COLO668 (cell line): ENCODE results near the gene DARS1.
"Not testable (repeated sequence)": the region's sequence is repeated elsewhere in the genome, so short reads cannot be mapped to it uniquely, and the experiment has no call there.

Experiments used
- DNase-seq: peaks from one replicate; lab custom pipeline; 2025; ENCODE audit not compliant: unreplicated experiment; lab: John Stamatoyannopoulos, UW

DARS1 gene

DNA sequence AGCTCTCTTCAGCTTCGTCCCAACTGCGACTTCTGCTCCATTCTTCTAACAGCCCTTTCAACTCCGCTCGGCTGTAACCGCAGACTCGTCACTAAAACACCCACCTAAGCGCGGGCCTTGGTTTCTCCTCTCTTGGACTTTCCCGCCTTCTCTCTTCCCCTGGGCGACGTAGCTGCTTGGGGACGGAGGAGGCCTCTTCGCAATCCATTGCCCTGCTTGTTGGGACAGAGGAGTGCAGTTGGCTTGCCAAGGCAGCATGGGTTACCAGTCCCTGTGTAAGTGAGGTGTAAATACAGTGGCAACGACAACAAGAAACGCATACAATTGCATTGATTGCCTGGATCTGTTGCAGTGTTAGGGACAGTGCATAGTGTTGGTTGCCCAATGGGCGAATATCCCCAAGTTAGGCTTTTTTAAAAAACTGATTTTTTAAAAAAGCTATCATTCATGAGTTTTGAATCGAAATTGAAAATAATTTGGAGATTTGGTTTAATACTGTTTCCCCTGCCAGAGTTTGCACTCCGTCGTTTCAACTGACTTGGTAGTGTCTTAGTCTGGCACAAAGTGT, 484 bp upstream of the DARS1 start:
- no peak for DNase-seq

DNA sequence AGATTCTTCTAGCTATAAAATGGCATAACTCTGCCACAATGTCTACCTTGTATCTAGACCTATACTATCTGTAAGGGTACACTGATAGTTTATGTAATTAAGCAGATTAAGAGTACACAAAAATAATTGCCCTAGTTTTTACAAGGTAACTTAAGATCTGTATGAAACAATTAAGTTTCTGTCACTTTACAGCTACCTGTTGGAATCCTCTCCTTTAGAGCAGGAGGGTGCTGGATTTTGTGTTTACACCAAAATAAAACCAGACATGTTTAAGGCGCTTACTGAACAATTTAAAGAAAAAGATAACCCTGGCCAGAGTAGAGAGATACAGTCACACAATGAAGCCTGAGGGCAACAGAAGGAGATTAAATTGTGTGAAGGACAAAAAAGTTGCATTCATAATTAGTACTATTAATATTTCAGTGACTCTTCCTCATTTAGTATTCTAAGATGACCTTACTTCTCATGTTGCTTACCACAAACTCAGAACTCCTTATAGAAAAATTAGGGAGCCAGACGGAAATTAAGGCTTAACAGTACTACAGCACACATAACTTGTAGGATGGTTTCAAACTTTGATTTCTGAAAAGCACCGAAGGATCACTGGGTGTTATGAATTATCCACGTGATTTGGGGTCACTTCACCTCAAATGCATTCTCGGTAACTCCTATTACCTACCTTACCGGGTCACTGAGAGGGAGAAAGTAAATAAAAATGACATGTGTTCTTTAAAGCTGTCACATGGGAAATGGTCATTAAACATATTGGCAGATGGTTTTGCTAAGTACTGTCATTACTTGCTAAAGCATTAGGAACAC, 1.0 kb downstream of the DARS1 start:
- no peak for DNase-seq

DNA sequence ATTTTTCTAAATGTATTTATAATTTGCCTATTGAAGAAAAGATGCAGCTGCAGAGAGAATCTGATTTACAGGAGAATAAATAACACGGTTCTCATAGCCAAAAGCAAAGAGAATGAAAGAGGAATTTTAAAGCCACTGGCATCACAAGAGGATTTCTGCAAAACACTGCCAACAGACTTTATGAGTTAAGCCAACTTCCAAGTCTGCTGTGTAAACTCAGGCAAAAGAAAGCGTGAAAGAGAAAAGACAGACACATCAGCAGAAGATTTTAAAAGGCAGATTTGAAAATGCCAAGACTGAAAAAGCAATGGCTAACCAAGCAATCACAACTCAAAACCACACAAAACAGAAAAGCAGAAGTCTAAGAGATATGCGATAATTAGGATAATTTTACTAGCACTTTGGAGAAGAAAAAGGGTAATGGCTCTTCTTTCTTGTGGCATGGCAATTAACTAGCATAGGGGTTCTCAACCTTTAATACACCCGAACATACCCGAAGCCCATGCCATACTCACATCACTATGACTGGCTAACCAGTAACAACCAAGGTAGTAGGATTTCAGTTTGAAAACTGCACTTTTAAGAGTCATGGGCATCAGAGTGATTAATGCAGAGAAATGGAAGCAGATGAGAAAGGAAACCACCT, 4.9 kb downstream of the DARS1 start:
- DNase-seq = no peak

DNA sequence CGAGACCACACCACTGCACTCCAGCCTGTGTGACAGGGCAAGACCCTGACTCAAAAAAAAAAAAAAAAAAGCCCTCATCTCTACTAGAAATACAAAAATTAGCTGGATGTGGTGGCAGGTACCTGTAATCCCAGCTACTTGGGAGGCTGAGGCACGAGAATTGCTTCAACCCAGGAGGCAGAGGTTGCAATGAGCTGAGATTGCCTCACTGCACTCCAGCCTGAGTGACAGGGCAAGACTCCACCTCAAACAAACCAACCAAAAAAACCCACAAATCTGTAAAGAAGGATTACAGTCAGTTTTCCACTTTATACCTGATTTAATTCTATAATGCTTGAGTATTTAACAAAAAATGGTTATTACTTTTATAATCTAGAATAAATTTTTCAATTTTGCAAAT, 9.7 kb downstream of the DARS1 start:
- no peak for DNase-seq

DNA sequence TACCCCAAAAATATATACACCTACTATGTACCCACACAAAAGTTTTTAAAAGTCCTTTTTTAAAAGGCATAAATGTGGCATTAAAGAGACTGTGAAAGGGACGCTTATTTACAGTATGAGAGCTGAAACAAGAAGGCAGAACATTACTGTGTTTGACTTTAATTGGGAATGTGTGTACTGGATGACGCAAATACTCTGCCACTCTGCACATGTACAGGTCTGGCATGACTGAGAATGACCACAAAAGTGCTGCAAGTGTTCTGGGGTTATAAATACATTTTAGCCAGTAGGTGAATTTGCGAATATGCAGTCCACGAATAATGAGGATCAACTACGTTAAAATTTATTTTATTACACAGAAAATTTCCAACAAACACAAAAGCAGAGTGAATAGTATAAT, 11.4 kb downstream of the DARS1 start:
- DNase-seq = no peak

DNA sequence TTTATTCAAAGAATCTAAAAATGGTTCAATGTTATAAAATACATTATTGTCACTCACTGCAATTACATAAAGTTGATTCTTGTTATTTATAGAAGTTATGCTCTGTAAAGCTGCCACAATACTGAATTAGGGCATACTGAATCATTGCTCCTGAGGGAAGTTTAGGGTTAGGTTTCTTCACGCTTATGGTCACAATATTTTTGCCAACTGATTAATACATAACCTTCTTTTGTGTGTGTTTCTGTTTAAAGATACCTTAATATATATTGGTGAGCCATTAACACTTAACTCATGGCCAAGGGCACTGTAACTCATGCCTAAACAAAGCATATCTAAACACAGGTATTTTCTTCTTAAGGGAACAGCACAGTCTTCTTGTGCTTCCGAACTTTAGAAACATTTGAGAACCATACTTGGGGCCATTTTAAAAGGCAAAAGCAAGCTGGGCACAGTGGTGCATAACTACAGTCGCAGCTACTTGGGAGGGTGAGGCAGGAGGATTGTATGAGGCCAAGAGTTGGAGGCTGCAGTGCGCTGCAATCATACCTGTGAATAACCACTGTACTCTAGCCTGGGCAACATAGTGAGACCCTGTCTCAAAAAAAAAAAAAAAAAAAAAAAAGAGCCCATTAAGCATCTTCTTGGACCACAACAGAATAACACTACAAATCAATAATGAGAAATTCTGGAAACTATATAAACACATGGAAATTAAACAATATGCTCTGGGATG, 15.6 kb downstream of the DARS1 start:
- DNase-seq = no peak

DNA sequence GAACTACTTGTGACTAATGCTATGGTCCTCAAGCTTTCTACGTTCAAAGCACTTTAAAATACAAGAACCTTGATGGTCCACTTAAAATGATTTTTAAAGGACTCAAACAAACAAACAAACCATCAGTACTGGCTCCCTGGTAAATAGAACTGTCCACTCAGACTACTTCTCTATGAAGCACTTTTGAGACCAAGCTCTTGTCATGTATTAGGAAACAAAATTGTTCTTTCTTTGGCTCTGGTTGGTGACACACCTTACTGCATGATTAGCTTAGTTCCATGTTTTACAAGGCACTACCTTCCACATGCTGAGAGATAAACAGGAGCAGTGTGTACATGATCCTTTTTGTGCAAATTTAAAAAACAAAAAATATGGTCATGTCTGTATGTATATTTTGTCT, 19.7 kb downstream of the DARS1 start:
- no peak for DNase-seq

DNA sequence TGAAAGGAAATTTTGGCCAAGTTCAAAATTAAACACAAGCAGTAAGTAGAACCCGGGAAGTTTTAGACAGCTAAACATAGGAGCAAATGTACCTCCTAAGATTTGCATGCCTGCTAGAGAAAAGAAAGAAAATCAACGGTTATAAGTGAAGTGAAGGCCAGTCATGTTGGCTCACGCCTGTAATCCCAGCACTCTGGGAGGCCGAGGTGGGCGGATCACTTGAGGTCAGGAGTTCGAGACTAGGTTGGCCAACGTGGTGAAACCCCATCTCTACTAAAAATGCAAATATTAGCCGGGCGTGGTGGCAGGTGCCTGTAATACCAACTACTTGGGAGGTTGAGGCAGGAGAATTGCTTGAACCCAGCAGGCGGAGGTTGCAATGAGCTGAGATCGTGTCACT, 21.0 kb downstream of the DARS1 start:
- DNase-seq = not testable (repeated sequence)

DNA sequence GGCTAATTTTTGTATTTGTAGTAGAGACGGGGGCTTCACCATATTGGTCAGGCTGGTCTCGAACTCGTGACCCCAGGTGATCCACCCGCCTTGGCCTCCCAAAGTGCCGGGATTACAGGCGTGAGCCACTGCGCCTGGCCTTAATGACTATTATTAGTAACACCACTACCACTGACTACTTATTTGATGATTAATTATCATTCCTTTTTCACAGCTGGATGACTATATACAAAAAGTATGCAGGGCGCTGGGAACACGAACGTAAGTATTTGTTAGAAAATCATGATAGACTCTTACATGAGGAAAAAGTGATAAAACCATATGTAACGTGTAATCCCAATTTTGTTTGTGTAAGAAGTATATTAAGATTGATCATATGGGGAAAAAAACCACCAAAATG, 21.6 kb downstream of the DARS1 start:
- no peak for DNase-seq

DNA sequence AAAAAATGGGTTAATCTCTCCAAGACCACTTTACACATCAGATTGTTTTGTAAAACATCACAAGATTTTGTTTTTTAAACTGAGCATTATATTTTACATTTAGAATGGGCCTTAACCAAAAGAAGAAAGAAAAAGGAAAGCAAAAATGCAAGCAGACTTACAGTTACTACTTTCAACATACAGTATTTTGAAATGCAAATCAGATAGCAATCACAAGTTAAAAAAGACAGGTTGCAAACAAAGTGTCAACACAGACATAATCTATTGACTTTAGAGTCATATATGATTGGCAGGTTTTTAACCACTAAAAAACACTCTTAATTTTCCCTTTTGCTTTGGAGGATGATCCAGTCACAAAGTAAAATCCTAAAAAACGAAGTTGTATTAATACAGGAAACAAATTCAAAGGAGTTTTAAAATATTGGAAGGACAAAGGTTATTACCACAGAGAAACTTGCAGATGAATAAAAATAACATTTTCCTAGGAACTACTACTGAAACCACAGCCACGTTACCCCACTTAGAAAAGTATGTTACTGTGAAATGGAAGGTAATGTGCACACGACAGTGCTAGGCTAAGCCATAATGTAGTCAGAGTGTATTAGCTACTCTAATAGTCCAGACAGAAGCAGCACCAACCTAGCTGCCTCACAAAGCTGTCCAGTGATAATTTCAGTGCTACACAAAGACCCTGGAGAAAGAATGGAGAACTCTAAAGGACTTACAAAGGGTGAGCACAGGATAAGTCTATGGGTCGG, 22.9 kb downstream of the DARS1 start:
- no peak for DNase-seq

DNA sequence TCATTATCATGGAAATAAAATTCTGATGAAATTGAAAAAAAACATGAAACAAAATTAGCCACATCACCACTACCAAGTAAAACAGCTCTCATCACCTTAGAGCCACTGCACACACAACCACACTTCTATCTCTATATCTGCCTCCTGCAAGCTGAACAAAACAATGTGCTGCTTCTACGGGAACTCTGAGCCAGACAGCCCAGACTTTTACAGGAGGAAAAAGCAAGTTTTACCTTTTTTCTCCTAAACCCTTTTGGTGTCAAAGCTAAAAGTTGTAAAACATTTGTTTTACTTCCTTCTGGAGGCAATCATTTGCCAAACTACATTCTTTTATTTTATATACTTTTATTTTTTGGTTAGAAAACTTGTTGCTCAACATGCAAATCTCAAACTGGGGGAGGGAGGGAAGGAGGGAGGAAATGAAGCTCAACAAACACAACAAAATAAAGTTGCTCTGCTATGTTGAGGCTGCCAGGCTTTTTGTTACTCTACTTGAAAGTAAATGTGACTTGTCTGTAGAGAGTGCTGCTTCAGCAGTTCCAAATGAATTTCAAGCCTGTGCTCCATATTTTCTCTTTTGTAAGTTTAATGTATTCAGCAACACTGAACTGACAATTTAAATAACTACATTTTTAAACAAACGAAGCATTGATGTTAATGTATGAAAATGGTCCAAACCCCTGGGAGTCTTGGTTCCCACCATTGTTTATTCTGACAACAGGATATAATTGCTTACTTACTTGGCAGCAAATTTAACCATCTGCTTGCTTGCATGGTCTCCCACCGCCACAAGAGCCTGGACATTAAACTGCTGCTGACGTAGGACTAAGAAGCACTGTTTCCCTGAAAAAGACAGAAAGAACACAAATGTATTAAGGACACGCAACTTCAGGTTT, 24.5 kb downstream of the DARS1 start:
- DNase-seq = no peak

DNA sequence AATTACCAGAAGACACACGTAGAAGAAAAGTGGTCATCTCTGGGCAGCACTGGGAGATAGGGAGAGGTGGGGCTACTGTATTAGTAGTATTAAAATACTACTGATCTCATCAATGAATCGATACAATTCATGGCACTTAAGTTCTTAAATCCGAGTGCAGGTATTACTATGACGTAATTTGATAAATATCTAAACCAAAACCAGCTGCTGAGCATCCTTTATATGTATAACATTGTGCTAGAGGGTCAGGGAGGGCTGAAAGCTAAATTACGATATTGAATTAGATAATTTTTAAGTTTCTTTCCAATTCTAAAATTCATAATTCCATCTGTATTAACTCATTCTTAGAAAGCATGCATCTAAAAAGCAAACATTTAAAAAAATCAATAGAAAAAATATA, 25.3 kb downstream of the DARS1 start:
- no peak for DNase-seq

DNA sequence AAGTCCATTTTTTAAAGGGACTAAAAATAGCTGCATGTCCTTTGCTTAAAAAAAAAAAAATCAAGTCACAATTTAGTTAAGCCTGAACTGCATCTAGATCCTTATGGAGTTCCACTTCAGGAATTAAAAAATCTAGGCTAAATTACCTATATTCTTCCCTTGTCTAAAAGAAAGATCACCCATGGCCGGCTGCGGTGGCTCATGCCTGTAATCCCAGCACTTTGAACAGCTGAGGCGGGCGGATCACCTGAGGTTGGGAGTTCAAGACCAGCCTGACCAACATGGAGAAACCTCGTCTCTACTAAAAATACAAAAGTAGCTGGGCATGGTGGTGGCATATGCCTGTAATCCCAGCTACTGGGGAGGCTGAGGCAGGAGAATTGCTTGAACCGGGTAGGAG, 26.5 kb downstream of the DARS1 start:
- not testable (repeated sequence) for DNase-seq

DNA sequence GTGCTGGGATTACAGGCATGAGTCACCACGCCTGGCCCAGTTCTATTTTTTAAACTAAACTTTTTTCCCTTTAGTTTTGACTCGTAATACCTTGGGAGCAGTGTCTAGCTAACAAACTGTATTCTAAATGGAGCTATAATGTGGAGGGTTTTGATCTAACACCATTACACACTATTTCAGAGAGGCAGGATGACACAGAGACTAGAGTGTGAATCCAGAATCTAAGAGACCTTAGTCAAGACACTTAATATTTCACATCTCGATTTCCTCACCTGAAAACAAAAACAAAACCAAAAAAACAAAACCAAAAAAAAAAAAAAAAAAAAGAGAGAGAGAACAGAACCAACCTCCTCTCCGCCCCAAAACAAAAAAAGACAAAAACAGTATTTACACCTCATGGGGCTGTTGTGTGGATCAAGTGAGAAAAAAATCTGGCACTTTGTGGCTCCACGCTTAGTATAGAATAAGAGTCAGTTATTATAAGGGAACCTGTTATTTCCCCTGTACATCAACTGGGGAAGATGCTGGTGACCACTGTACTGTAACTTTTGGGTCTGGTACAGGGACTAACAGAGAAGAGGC, 31.3 kb downstream of the DARS1 start:
- DNase-seq = no peak

DNA sequence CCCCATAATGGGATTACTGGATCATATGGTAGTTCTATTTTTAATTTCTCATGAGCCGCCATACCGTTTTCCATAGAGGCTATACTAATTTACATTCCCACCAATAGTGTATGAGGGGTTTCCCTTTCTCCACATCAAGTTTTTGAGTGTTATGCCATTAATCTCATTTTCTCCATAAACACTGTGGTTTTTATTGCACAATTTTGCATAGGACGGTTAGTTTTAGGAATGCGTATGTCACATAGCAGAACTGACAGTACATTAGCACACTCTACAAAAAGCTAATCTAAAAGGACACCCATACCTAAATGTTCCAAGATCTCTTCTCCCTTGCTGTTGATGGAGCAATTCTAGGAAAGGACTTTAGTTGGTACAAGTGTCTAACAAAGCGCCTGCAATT, 32.5 kb downstream of the DARS1 start:
- DNase-seq = no peak

DNA sequence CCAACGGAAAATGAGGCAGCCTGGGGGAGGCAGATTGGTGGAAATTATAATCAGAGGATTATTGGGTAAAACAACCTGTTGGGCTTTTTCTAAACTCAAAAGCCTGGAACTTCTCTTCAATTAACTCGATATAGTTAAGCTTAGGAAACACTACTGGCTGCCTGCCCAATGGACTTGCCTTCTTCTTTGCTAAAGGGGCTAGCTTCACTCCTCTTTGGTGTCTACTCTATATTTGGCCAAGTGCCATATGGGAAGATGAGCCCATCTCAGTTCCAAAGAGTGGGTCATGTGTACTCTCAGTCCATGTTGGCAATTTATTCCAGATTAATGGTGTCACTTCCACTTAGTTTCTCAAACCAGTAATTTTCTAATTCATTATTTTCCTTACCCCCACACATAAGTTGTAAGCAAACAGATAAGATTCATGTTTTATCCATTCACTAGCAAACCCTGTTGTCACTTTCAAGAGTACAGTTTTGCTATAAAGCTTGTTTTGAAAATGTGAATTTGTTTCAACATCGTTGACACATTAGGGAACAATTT, 34.3 kb downstream of the DARS1 start:
- no peak for DNase-seq

DNA sequence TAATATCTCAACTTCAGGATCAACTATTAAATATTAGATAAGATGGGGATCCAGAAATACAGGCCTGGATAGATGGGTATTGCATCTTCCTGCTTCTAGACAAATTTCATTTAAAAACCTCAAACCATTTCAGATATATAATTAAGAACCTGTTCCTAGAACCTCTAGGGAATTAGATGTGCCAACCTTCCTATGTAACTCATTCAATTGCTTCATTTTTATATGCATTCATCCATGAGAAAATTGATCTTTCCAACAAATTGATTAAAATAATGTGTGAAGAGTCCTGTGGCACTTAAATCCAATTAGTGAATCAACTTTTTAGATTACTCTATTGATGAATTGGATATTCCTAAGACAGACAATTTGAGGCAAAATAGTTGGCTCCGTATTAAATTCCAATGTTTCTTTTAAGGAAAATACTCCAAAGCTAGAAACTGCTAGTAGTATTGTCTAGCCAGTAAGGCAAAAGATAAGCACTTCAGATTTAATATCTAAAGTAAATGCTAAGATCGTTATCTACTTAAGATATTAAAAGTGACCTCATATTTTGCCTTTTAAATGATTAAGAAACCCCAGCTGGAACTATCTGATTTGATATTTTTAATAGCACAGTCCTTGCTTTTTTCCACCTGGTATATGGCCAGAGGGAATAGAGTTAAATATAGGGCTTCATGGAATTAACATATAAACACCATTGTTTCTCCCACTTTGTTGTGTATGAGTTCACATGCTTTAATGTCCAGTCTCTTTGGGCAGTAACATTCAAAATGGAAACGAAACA, 35.8 kb downstream of the DARS1 start:
- DNase-seq = no peak

DNA sequence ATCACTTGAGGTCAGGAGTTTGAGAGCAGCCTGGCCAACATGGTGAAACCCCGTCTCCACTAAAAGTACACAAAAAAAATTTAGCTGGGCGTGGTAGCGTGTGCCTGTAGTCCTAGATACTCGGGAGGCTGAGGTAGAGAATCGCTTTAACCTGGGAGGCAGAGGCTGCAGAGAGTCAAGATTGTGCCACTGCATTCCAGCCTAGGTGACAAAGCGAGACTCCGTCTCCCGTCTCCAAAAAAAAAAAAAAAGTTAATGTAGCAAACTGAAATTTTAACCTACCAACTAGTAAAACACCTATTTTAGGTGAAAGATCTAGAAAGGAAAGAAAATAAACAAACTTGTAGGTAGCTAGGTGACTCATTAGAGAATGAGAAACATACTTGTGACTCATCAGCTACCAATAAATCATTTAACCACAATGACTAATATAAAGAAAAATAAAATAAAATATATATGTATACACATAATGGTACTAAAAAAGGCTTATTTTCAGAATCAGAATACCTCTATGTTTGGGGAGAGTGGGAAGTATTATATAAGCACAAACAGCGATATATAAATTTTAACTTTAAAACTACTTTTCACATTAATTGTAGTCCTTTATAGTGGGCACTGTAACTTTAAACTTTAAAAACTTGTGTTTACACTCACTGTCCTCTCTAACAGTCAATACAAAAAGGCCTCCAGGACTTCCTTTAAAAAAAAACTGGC, 36.6 kb downstream of the DARS1 start:
- no peak for DNase-seq
